H1 (cell line): ENCODE data around the gene CRHR1.

Experiments used
- CTCF ChIP-seq, 3 experiments: IDR thresholded peaks; 1 replicate in 2 of 3; 2 replicates in 1 of 3; pipeline versions ENCODE4 v1.5.1 to v1.6.1; 2011; ENCODE audit warnings: low read length in 3 of 3, mild to moderate bottlenecking in 3 of 3, inconsistent platforms in 2 of 3, low read depth in 1 of 3, moderate library complexity in 1 of 3; ENCODE audit not compliant: insufficient read depth in 1 of 3; ENCODE audit errors: control extremely low read depth in 1 of 3
- POLR2A ChIP-seq, 2 experiments: IDR thresholded peaks; 1 replicate in 1 of 2; 2 replicates in 1 of 2; pipeline ENCODE4 v1.6.1; 2011; ENCODE audit warnings: low read depth in 2 of 2, low read length in 2 of 2, mild to moderate bottlenecking in 2 of 2; ENCODE audit errors: control extremely low read depth in 1 of 2
- RFX5 ChIP-seq: IDR thresholded peaks from 2 replicates; pipeline ENCODE4 v1.6.1; 2011; ENCODE audit warnings: low read depth, low read length, improper control_type of control experiment, borderline replicate concordance
- SIX5 ChIP-seq: IDR thresholded peaks from 2 replicates; pipeline ENCODE4 v1.6.1; 2011; ENCODE audit warnings: mild to moderate bottlenecking, low read depth, low read length
- TAF1 ChIP-seq: IDR thresholded peaks from 2 replicates; pipeline ENCODE4 v1.6.1; 2011; ENCODE audit warnings: mild to moderate bottlenecking, low read depth, low read length
- TCF12 ChIP-seq: IDR thresholded peaks from 2 replicates; pipeline ENCODE4 v1.6.1; 2011; ENCODE audit warnings: low read depth, mild to moderate bottlenecking, low read length
- YY1 ChIP-seq: IDR thresholded peaks from 2 replicates; pipeline ENCODE4 v1.6.1; 2011; ENCODE audit warnings: low read depth, mild to moderate bottlenecking, low read length
- ZNF274 ChIP-seq: IDR thresholded peaks from 2 replicates; pipeline ENCODE4 v1.7.0; 2012; ENCODE audit warnings: low read length, borderline replicate concordance; ENCODE audit errors: extremely low read depth

GRCh38 chr17:45800816-45801215 lies 16.7 kb downstream of the CRHR1 start:
- TF ChIP-seq CTCF (IDR thresholded peaks at IDR 0.05; ENCODE audit: control extremely low read depth in 1 of 3, insufficient read depth in 1 of 3, low read depth in 1 of 3, low read length in 3 of 3) (no peak), SIX5 (no peak), ZNF274 (no peak), POLR2A (IDR thresholded peaks at IDR 0.05; ENCODE audit: control extremely low read depth in 1 of 2, low read depth in 2 of 2, low read length in 2 of 2) (no peak), TAF1 (no peak), RFX5 (no peak), TCF12 (no peak), YY1 (no peak)
